HCT116 (cell line): ENCODE results near the gene MEIOSIN. TPM values are rescaled to one million over a fixed set of nuclear protein-coding genes. Genes with fewer than 3 reads are reported as not detected.

Experiments
- ATAC-seq: fragments of 200-7000 bp; cut with Tn5 transposase; 2 replicates; pipeline ENCODE4 v1.9.1; 2020; ENCODE audit warnings: mild to moderate bottlenecking, moderate library complexity
- BruUV-seq: library from RNA; stranded (reverse); fragments of 400-500 nt; replicated peaks from 2 replicates; lab custom pipeline; 2021; lab: Mats Ljungman, UMichigan
- CTCF ChIA-PET: fragments of 300-600 bp; sonication (Branson Sonifier 250); formaldehyde crosslinking; loops from one replicate; lab custom pipeline; 2021; ENCODE audit warnings: antibody characterized with exemption; lab: Charles Lee
- POLR2A ChIA-PET: fragments of 300-600, 350-600 bp; sonication (Branson Sonifier 250); formaldehyde crosslinking; loops from one replicate; lab custom pipeline; 2021; ENCODE audit warnings: antibody characterized with exemption; lab: Charles Lee
- RAD21 ChIA-PET, 2 experiments: fragments of 300-600 bp; sonication (Branson Sonifier 250); formaldehyde crosslinking; loops; one replicate each; lab custom pipeline; 2023; ENCODE audit warnings: low total read pairs in 2 of 2; ENCODE audit not compliant: uncharacterized antibody in 2 of 2, unreplicated experiment in 2 of 2, low non-redundant PET in 1 of 2; lab: Charles Lee
- DNase-seq: peaks from one replicate; pipeline ENCODE4 v3.0.0-alpha.2; 2010; ENCODE audit warnings: low read depth, low spot score
- H2AFZ ChIP-seq: fragments of 200-600 bp; shearing (Covaris generic), sonication (generic); 2 replicates; pipeline ENCODE4 v1.6.1; 2017; ENCODE audit warnings: low read depth, mixed run types, mixed read lengths, antibody characterized with exemption, low read length; ENCODE audit not compliant: poor library complexity, severe bottlenecking
- H3K27ac ChIP-seq: 2 replicates; pipeline ENCODE4 v1.5.1; 2012; ENCODE audit warnings: low read depth, low read length
- H3K27me3 ChIP-seq: fragments of 200-600 bp; sonication (generic); 2 replicates; pipeline ENCODE4 v1.6.1; 2016; ENCODE audit warnings: mixed run types, low read length, mixed read lengths; ENCODE audit not compliant: insufficient read depth
- H3K36me3 ChIP-seq, 2 experiments: fragments of 200-500 bp in 1 of 2; fragments of 200-600 bp in 1 of 2; sonication (Bioruptor generic) in 1 of 2; sonication (generic) in 1 of 2; 2 replicates each; pipeline versions ENCODE4 v1.5.1 to v1.6.1; 2014 to 2016; ENCODE audit warnings: low read length in 2 of 2, inconsistent platforms in 1 of 2, mixed read lengths in 1 of 2, mixed run types in 1 of 2; ENCODE audit not compliant: insufficient read depth in 2 of 2, control insufficient read depth in 1 of 2
- H3K4me1 ChIP-seq, 2 experiments: fragments of 200-600 bp in 1 of 2; sonication (generic) in 1 of 2; 2 replicates each; pipeline versions ENCODE4 v1.5.1 to v1.6.1; 2012 to 2017; ENCODE audit warnings: low read length in 2 of 2, inconsistent platforms in 1 of 2, mild to moderate bottlenecking in 1 of 2, mixed read lengths in 1 of 2, mixed run types in 1 of 2, moderate library complexity in 1 of 2; ENCODE audit not compliant: insufficient read depth in 2 of 2, control insufficient read depth in 1 of 2
- H3K4me2 ChIP-seq: fragments of 200-600 bp; sonication (generic); 2 replicates; pipeline ENCODE4 v1.6.1; 2017; ENCODE audit warnings: mixed run types, low read length, mixed read lengths
- H3K4me3 ChIP-seq, 2 experiments: fragments of 200-600 bp in 1 of 2; sonication (generic) in 1 of 2; replicated peaks in 1 of 2; 2 replicates each; pipeline ENCODE4 v1.5.1; 2011 to 2016; ENCODE audit warnings: low read length in 2 of 2, control low read depth in 1 of 2, low read depth in 1 of 2, mild to moderate bottlenecking in 1 of 2, mixed read lengths in 1 of 2, mixed run types in 1 of 2
- H3K79me2 ChIP-seq: fragments of 200-600 bp; sonication (generic); 2 replicates; pipeline ENCODE4 v1.6.1; 2017; ENCODE audit warnings: mild to moderate bottlenecking, mixed run types, low read length, moderate library complexity, mixed read lengths; ENCODE audit not compliant: insufficient read depth
- H3K9ac ChIP-seq: fragments of 200-600 bp; sonication (generic); 2 replicates; pipeline ENCODE4 v1.6.1; 2016; ENCODE audit warnings: low read length, mixed read lengths
- H3K9me2 ChIP-seq: fragments of 200-600 bp; sonication (generic), shearing (Covaris generic); 2 replicates; pipeline ENCODE4 v1.6.1; 2017; ENCODE audit warnings: mixed run types, mild to moderate bottlenecking, moderate library complexity; ENCODE audit not compliant: insufficient read depth
- H3K9me3 ChIP-seq, 2 experiments: fragments of 200-500 bp in 1 of 2; fragments of 200-600 bp in 1 of 2; sonication (Bioruptor generic) in 1 of 2; sonication (generic) in 1 of 2; 2 replicates each; pipeline ENCODE4 v1.6.1; 2014 to 2017; ENCODE audit warnings: low read length in 2 of 2, mixed read lengths in 2 of 2, inconsistent platforms in 1 of 2, low read depth in 1 of 2, mild to moderate bottlenecking in 1 of 2, mixed run types in 1 of 2, moderate library complexity in 1 of 2; ENCODE audit not compliant: control insufficient read depth in 1 of 2, insufficient read depth in 1 of 2
- H4K20me1 ChIP-seq: fragments of 200-600 bp; sonication (generic), shearing (Covaris generic); 2 replicates; pipeline ENCODE4 v1.6.1; 2017; ENCODE audit warnings: mixed run types, mild to moderate bottlenecking, moderate library complexity; ENCODE audit not compliant: insufficient read depth
- CBX3 ChIP-seq: IDR thresholded peaks from 2 replicates; pipeline ENCODE4 v1.6.1; 2012; ENCODE audit warnings: low read depth
- EGR1 ChIP-seq: IDR thresholded peaks from 2 replicates; pipeline ENCODE4 v1.6.1; 2012; ENCODE audit warnings: low read depth
- ELF1 ChIP-seq: IDR thresholded peaks from 2 replicates; pipeline ENCODE4 v1.6.1; 2012; ENCODE audit warnings: low read depth, borderline replicate concordance
- EZH2phosphoT487 ChIP-seq: fragments of 200-600 bp; IDR thresholded peaks from 2 replicates; pipeline ENCODE4 v1.6.1; 2018; ENCODE audit warnings: antibody characterized with exemption, borderline replicate concordance
- FOSL1 ChIP-seq: IDR thresholded peaks from 2 replicates; pipeline ENCODE4 v1.6.1; 2012; ENCODE audit warnings: low read depth
- JUND ChIP-seq: IDR thresholded peaks from 2 replicates; pipeline ENCODE4 v1.6.1; 2012
- POLR2A ChIP-seq: IDR thresholded peaks from 2 replicates; pipeline ENCODE4 v1.7.0; 2011; ENCODE audit warnings: borderline replicate concordance; ENCODE audit not compliant: insufficient read depth, insufficient read length; ENCODE audit errors: extremely low read depth
- RAD21 ChIP-seq: IDR thresholded peaks from 2 replicates; pipeline ENCODE4 v1.6.1; 2012; ENCODE audit warnings: low read depth, mild to moderate bottlenecking
- REST ChIP-seq: IDR thresholded peaks from 2 replicates; pipeline ENCODE4 v1.6.1; 2012; ENCODE audit warnings: low read depth
- SIN3A ChIP-seq: IDR thresholded peaks from 2 replicates; pipeline ENCODE4 v1.6.1; 2012; ENCODE audit warnings: low read depth
- SP1 ChIP-seq: IDR thresholded peaks from 2 replicates; pipeline ENCODE4 v1.6.1; 2012; ENCODE audit warnings: low read depth
- TCF7L2 ChIP-seq: IDR thresholded peaks from 2 replicates; pipeline ENCODE4 v1.7.0; 2011; ENCODE audit warnings: borderline replicate concordance, inconsistent platforms; ENCODE audit not compliant: insufficient read depth, insufficient read length; ENCODE audit errors: extremely low read depth
- YY1 ChIP-seq: IDR thresholded peaks from 2 replicates; pipeline ENCODE4 v1.6.1; 2011; ENCODE audit warnings: low read length, low read depth, moderate library complexity, mild to moderate bottlenecking; ENCODE audit not compliant: insufficient replicate concordance; ENCODE audit errors: extremely low read depth
- ZBTB33 ChIP-seq: IDR thresholded peaks from 2 replicates; pipeline ENCODE4 v1.6.1; 2011; ENCODE audit warnings: mild to moderate bottlenecking, low read length, moderate library complexity; ENCODE audit not compliant: insufficient replicate concordance; ENCODE audit errors: extremely low read depth
- ZNF274 ChIP-seq: fragments of 200-500 bp; sonication (Bioruptor generic); IDR thresholded peaks from 2 replicates; pipeline ENCODE4 v1.6.1; 2014; ENCODE audit warnings: mild to moderate bottlenecking, low read depth, low read length, inconsistent platforms
- intact Hi-C: fragments of 100-400 bp; cut with micrococcal nuclease; formaldehyde crosslinking; loops from 2 replicates; pipeline ENCODE4 v1.10.0; 2022
- total RNA-seq: library from RNA; stranded (reverse); gene quantifications from one replicate; pipeline ENCODE4 v1.2.1, GENCODE V29; 2021; ENCODE audit not compliant: unreplicated experiment
- TF ChIP-seq, protein P1 (sequence below), 3 experiments: fragments of 200-600 bp in 1 of 3; sonication (generic) in 1 of 3; IDR thresholded peaks in 2 of 3; conservative IDR thresholded peaks in 1 of 3; 2 replicates each; pipeline ENCODE4 v1.5.1; 2012 to 2017; ENCODE audit warnings: low read depth in 2 of 3, low read length in 2 of 3, antibody characterized with exemption in 1 of 3, borderline replicate concordance in 1 of 3, control low read depth in 1 of 3, mild to moderate bottlenecking in 1 of 3, mixed read lengths in 1 of 3, mixed run types in 1 of 3, moderate library complexity in 1 of 3; ENCODE audit not compliant: insufficient read depth in 1 of 3

The MEIOSIN gene
- total RNA-seq, 1 experiment from 2014 or later = 2.1 TPM

DNA sequence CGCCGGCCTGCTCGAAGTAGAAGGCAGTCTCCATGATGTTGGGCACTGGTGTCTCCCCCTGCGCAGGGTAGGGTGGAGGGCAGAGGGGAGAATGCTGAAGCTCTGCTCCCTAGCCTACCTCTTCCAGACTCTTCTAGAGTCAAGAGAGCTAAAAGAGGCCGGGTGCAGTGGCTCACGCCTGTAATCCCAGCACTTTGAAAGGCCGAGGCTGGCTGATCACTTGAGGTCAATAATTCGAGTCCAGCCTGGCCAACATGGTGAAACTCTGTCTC, 71.7 kb downstream of the MEIOSIN start:
- BruUV-seq = no TSS peak
- H3K9ac ChIP-seq = no peak overlapping the region
- TF ChIP-seq EGR1 = no peak
- TF ChIP-seq JUND = no peak
- no peak for TF ChIP-seq FOSL1
- no peak for TF ChIP-seq EZH2phosphoT487
- no peak for TF ChIP-seq TCF7L2
- TF ChIP-seq YY1 = no peak
- TF ChIP-seq CBX3 = no peak
- TF ChIP-seq, protein P1, sequence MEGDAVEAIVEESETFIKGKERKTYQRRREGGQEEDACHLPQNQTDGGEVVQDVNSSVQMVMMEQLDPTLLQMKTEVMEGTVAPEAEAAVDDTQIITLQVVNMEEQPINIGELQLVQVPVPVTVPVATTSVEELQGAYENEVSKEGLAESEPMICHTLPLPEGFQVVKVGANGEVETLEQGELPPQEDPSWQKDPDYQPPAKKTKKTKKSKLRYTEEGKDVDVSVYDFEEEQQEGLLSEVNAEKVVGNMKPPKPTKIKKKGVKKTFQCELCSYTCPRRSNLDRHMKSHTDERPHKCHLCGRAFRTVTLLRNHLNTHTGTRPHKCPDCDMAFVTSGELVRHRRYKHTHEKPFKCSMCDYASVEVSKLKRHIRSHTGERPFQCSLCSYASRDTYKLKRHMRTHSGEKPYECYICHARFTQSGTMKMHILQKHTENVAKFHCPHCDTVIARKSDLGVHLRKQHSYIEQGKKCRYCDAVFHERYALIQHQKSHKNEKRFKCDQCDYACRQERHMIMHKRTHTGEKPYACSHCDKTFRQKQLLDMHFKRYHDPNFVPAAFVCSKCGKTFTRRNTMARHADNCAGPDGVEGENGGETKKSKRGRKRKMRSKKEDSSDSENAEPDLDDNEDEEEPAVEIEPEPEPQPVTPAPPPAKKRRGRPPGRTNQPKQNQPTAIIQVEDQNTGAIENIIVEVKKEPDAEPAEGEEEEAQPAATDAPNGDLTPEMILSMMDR (IDR thresholded peaks at IDR 0.05 in 2 of 3, conservative IDR thresholded peaks at IDR 0.05 in 1 of 3; ENCODE audit: borderline replicate concordance in 1 of 3, insufficient read depth in 1 of 3, low read depth in 2 of 3, low read length in 2 of 3) = no peak
- TF ChIP-seq SP1 = no peak
- TF ChIP-seq POLR2A = no peak
- TF ChIP-seq RAD21 = no peak
- no peak for TF ChIP-seq SIN3A
- no peak for TF ChIP-seq ELF1
- no peak for TF ChIP-seq ZBTB33
- no peak for TF ChIP-seq ZNF274
- TF ChIP-seq REST = no peak
- RAD21 ChIA-PET = no interaction called here
- no peaks in the 10 kb centered on the region for H3K9me2 ChIP-seq
- intact Hi-C loops = no loop called here
- H3K4me2 ChIP-seq = no peak overlapping the region
- no peaks in the 10 kb centered on the region for H3K27me3 ChIP-seq
- POLR2A ChIA-PET = no interaction called here
- no peak for ATAC-seq
- no peaks in the 10 kb centered on the region for H3K9me3 ChIP-seq
- no peak for DNase-seq
- CTCF ChIA-PET = interaction anchor here (0.9 to 4.2 kb wide), 2 partner anchors 12 to 35 kb away, joined by 3 to 21 read pairs; no protein-coding TSS in a partner anchor
- H2AFZ ChIP-seq = no peak overlapping the region
- no peak overlapping the region for H3K4me3 ChIP-seq
- H3K27ac ChIP-seq = no peak overlapping the region
- H3K4me1 ChIP-seq = peaks cover 4 to 15% of the 10 kb centered on the region in 2 experiments; a peak in 3 of 4 replicates
- no peaks in the 10 kb centered on the region for H3K79me2 ChIP-seq
- H3K36me3 ChIP-seq = no peaks in the 10 kb centered on the region
- H4K20me1 ChIP-seq = no peaks in the 10 kb centered on the region
